Neuronal stem cell (in vitro differentiated cells): ENCODE results near the gene KRT28. TPM values are rescaled to one million over a fixed set of nuclear protein-coding genes. Genes with fewer than 3 reads are reported as not detected.

ENCODE experiments used
- DNase-seq: peaks from one replicate; pipeline ENCODE4 v3.0.0-alpha.2; 2013; ENCODE audit warnings: low spot score
- H2AFZ ChIP-seq: one replicate; pipeline ENCODE4 v1.6.1; 2013; ENCODE audit warnings: mild to moderate bottlenecking, low read length, inconsistent platforms
- H2AK5ac ChIP-seq: 2 replicates; pipeline ENCODE4 v1.6.1; 2013; ENCODE audit warnings: low read depth, mild to moderate bottlenecking, inconsistent platforms, low read length, moderate library complexity, mixed read lengths
- H2BK120ac ChIP-seq: 2 replicates; pipeline ENCODE4 v1.6.1; 2013; ENCODE audit warnings: low read depth, mild to moderate bottlenecking, inconsistent platforms, low read length, moderate library complexity, mixed read lengths
- H2BK12ac ChIP-seq: one replicate; pipeline ENCODE4 v1.6.1; 2013; ENCODE audit warnings: low read length, inconsistent platforms
- H2BK15ac ChIP-seq: 2 replicates; pipeline ENCODE4 v1.6.1; 2013; ENCODE audit warnings: mild to moderate bottlenecking, low read length, inconsistent platforms, mixed read lengths
- H2BK5ac ChIP-seq: one replicate; pipeline ENCODE4 v1.6.1; 2013; ENCODE audit warnings: inconsistent platforms, mild to moderate bottlenecking, low read length, moderate library complexity
- H3K14ac ChIP-seq: one replicate; pipeline ENCODE4 v1.6.1; 2013; ENCODE audit warnings: low read length, inconsistent platforms
- H3K18ac ChIP-seq: 2 replicates; pipeline ENCODE4 v1.6.1; 2013; ENCODE audit warnings: low read length, inconsistent platforms
- H3K23ac ChIP-seq: 2 replicates; pipeline ENCODE4 v1.6.1; 2013; ENCODE audit warnings: low read depth, mild to moderate bottlenecking, mixed read lengths, low read length, inconsistent platforms; ENCODE audit not compliant: poor library complexity
- H3K27ac ChIP-seq: replicated peaks from 3 replicates; pipeline ENCODE4 v1.5.1; 2013; ENCODE audit warnings: low read length, inconsistent platforms
- H3K27me3 ChIP-seq, 3 experiments: 2 replicates each; pipeline ENCODE4 v1.6.1; 2013; ENCODE audit warnings: low read length in 3 of 3, mild to moderate bottlenecking in 2 of 3, inconsistent platforms in 1 of 3, low read depth in 1 of 3, mixed read lengths in 1 of 3, moderate library complexity in 1 of 3; ENCODE audit not compliant: control insufficient read depth in 3 of 3, insufficient read depth in 3 of 3
- H3K36me3 ChIP-seq, 2 donors: replicated peaks in 1 of 2; 2 replicates each; pipeline ENCODE4 v1.6.1; 2013; ENCODE audit warnings: low read length in 2 of 2; ENCODE audit not compliant: control insufficient read depth in 2 of 2, insufficient read depth in 2 of 2
- H3K4ac ChIP-seq: 2 replicates; pipeline ENCODE4 v1.6.1; 2013; ENCODE audit warnings: inconsistent platforms, mild to moderate bottlenecking, low read length, moderate library complexity
- H3K4me1 ChIP-seq, 2 donors: 1 replicate in 1 of 2; 2 replicates in 1 of 2; pipeline ENCODE4 v1.6.1; 2013; ENCODE audit warnings: low read length in 2 of 2, low read depth in 1 of 2; ENCODE audit not compliant: control insufficient read depth in 2 of 2, insufficient read depth in 1 of 2
- H3K4me2 ChIP-seq: one replicate; pipeline ENCODE4 v1.6.1; 2013; ENCODE audit warnings: mild to moderate bottlenecking, low read length, inconsistent platforms; ENCODE audit not compliant: insufficient read depth, poor library complexity, severe bottlenecking
- H3K4me3 ChIP-seq, 2 donors: 2 replicates each; pipeline ENCODE4 v1.5.1; 2013; ENCODE audit warnings: low read length in 2 of 2, mild to moderate bottlenecking in 2 of 2, inconsistent platforms in 1 of 2, moderate library complexity in 1 of 2
- H3K79me1 ChIP-seq: one replicate; pipeline ENCODE4 v1.6.1; 2013; ENCODE audit warnings: low read depth, mild to moderate bottlenecking, inconsistent platforms, low read length, moderate library complexity
- H3K9ac ChIP-seq: one replicate; pipeline ENCODE4 v1.6.1; 2013; ENCODE audit warnings: mild to moderate bottlenecking, low read depth, low read length, inconsistent platforms; ENCODE audit not compliant: poor library complexity
- H3K9me3 ChIP-seq, 2 donors: replicated peaks in 1 of 2; 2 replicates each; pipeline versions ENCODE3 to v1.6.1; 2013; ENCODE audit warnings: low read length in 2 of 2, mild to moderate bottlenecking in 2 of 2, inconsistent platforms in 1 of 2, low read depth in 1 of 2, mixed read lengths in 1 of 2, moderate library complexity in 1 of 2; ENCODE audit not compliant: control insufficient read depth in 2 of 2, insufficient read depth in 1 of 2
- H4K8ac ChIP-seq: one replicate; pipeline ENCODE4 v1.6.1; 2013; ENCODE audit warnings: low read depth, mild to moderate bottlenecking, inconsistent platforms, low read length, moderate library complexity
- H4K91ac ChIP-seq: one replicate; pipeline ENCODE4 v1.6.1; 2013; ENCODE audit warnings: low read length, low read depth, mild to moderate bottlenecking, inconsistent platforms; ENCODE audit not compliant: poor library complexity
- WGBS, 2 donors: extraction: QIAGEN DNeasy Blood & Tissue Kit; methylation state at CpG; one replicate each; pipeline ENCODE4 v1.1.7; 2013; ENCODE audit warnings: missing lambda C conversion rate in 2 of 2, mixed read lengths in 1 of 2; ENCODE audit not compliant: insufficient read length in 2 of 2, insufficient replicate concordance in 1 of 2; ENCODE audit errors: extremely low coverage in 2 of 2; 5-methylcytosine and 5-hydroxymethylcytosine counted together
- polyA plus RNA-seq, 2 experiments: library from polyadenylated mRNA; stranded (reverse); fragments of 200-250 nt; gene quantifications; one replicate each; pipeline ENCODE4 v1.2.3, GENCODE V29; 2013

Gene KRT28
- polyA plus RNA-seq (2013, experiment 1 of 2) = not detected
- polyA plus RNA-seq (2013, experiment 2 of 2) = not detected

GRCh38 chr17:40799859-40800258, at the start of gene KRT28:
KRT28 (minus strand) TSS chr17:40799959; CDS start chr17:40799893, 66 bp downstream.
- H3K27ac ChIP-seq = no peak within 1 kb of the TSS
- H3K4ac ChIP-seq = no peak within 1 kb of the TSS
- no peak within 1 kb of the TSS for H2BK120ac ChIP-seq
- H3K14ac ChIP-seq = no peak within 1 kb of the TSS
- H2AK5ac ChIP-seq = no peak within 1 kb of the TSS
- no peaks in the 10 kb centered on the region for H3K79me1 ChIP-seq
- H2AFZ ChIP-seq = no peak within 1 kb of the TSS
- H3K36me3 ChIP-seq = no peaks in the 10 kb centered on the region
- peaks cover 0 to 52% (median 4%) of the 10 kb centered on the region in 3 experiments for H3K27me3 ChIP-seq
- no CpG with 5 or more reads among the region's 3 CpGs for whole genome bisulfite sequencing, 2 donors
- no peak within 1 kb of the TSS for H2BK12ac ChIP-seq
- no peak within 1 kb of the TSS for H3K18ac ChIP-seq
- no peak within 1 kb of the TSS for H4K8ac ChIP-seq
- H3K4me1 ChIP-seq = no peaks in the 10 kb centered on the region
- no peaks in the 10 kb centered on the region for H3K9me3 ChIP-seq
- H3K4me3 ChIP-seq = no peak within 1 kb of the TSS
- H2BK15ac ChIP-seq = no peak within 1 kb of the TSS
- no peak for DNase-seq
- no peak within 1 kb of the TSS for H2BK5ac ChIP-seq
- H3K9ac ChIP-seq = no peak within 1 kb of the TSS
- H4K91ac ChIP-seq = no peak within 1 kb of the TSS
- H3K4me2 ChIP-seq = no peak within 1 kb of the TSS
- H3K23ac ChIP-seq = no peak within 1 kb of the TSS

- Histone ChIP-seq H3K4me2 (no peak overlapping the region), H2BK15ac (no peak overlapping the region), H3K27ac (no peak overlapping the region), H3K4ac (no peak overlapping the region), H4K91ac (no peak overlapping the region), H2BK12ac (no peak overlapping the region), H3K79me1 (no peaks in the 10 kb centered on the region), H3K14ac (no peak overlapping the region), H2BK5ac (no peak overlapping the region), H3K4me3 (no peak overlapping the region), H3K27me3 (no peaks in the 10 kb centered on the region), H3K18ac (no peak overlapping the region), H3K36me3 (no peaks in the 10 kb centered on the region), H2AFZ (no peak overlapping the region), H3K9me3 (no peaks in the 10 kb centered on the region), H2BK120ac (no peak overlapping the region), H2AK5ac (no peak overlapping the region), H3K9ac (no peak overlapping the region), H3K4me1 (no peaks in the 10 kb centered on the region), H3K23ac (no peak overlapping the region), H4K8ac (no peak overlapping the region)
- no peak for DNase-seq
- WGBS, 2 donors = no CpG with 5 or more reads among the region's 1 CpG
Measured at GRCh38 chr17:40848583-40849235, 49.0 kb upstream of the KRT28 start.

GRCh38 chr17:40846515-40847144, 46.9 kb upstream of the KRT28 start:
- no peak overlapping the region for H2BK12ac ChIP-seq
- no peaks in the 10 kb centered on the region for H3K79me1 ChIP-seq
- H3K36me3 ChIP-seq = no peaks in the 10 kb centered on the region
- no peak overlapping the region for H2BK15ac ChIP-seq
- no peak overlapping the region for H4K91ac ChIP-seq
- no peak for DNase-seq
- H2BK120ac ChIP-seq = no peak overlapping the region
- H3K27ac ChIP-seq = no peak overlapping the region
- no peak overlapping the region for H3K9ac ChIP-seq
- no peak overlapping the region for H2BK5ac ChIP-seq
- H3K27me3 ChIP-seq = no peaks in the 10 kb centered on the region
- H3K4me2 ChIP-seq = no peak overlapping the region
- H2AFZ ChIP-seq = no peak overlapping the region
- no peak overlapping the region for H3K18ac ChIP-seq
- no CpG with 5 or more reads among the region's 1 CpG for WGBS, 2 donors
- H3K4me3 ChIP-seq = no peak overlapping the region
- H2AK5ac ChIP-seq = no peak overlapping the region
- H3K4me1 ChIP-seq = no peaks in the 10 kb centered on the region
- H3K14ac ChIP-seq = no peak overlapping the region
- no peak overlapping the region for H4K8ac ChIP-seq
- H3K23ac ChIP-seq = no peak overlapping the region
- no peak overlapping the region for H3K4ac ChIP-seq
- H3K9me3 ChIP-seq = no peaks in the 10 kb centered on the region

- Histone ChIP-seq H3K18ac (no peak overlapping the region), H3K4me3 (no peak overlapping the region), H2AFZ (no peak overlapping the region), H3K27ac (no peak overlapping the region), H2AK5ac (no peak overlapping the region), H4K8ac (no peak overlapping the region), H3K27me3 (no peaks in the 10 kb centered on the region), H2BK12ac (no peak overlapping the region), H2BK5ac (no peak overlapping the region), H2BK15ac (no peak overlapping the region), H3K4ac (no peak overlapping the region), H3K23ac (no peak overlapping the region), H3K9ac (no peak overlapping the region), H3K4me2 (no peak overlapping the region), H3K9me3 (no peaks in the 10 kb centered on the region), H2BK120ac (no peak overlapping the region), H3K4me1 (no peaks in the 10 kb centered on the region), H3K79me1 (no peaks in the 10 kb centered on the region), H3K36me3 (no peaks in the 10 kb centered on the region), H3K14ac (no peak overlapping the region), H4K91ac (no peak overlapping the region)
- DNase-seq = no peak
- no CpG with 5 or more reads among the region's 4 CpGs for WGBS, 2 donors
Measured at GRCh38 chr17:40844671-40845107, 44.9 kb upstream of the KRT28 start.
